DMS153 (cell line): ENCODE measurements around the gene RIMBP2.
"Not testable (repeated sequence)": the region's sequence is repeated elsewhere in the genome, so short reads cannot be mapped to it uniquely, and the experiment has no call there.

Experiments
- DNase-seq: peaks from one replicate; lab custom pipeline; 2025; lab: John Stamatoyannopoulos, UW

Gene RIMBP2

GRCh38 chr12:130715998-130716968 lies at the start of gene RIMBP2:
TSS of gene RIMBP2 (minus strand) at chr12:130716299. CDS start at chr12:130479013, 237,286 bp downstream.
- peak; percentile 85 for DNase-seq

GRCh38 chr12:130765186-130765659 lies 49.1 kb upstream of the RIMBP2 start:
- no peak for DNase-seq

GRCh38 chr12:130764475-130765185 lies 48.5 kb upstream of the RIMBP2 start:
- DNase-seq: no peak

GRCh38 chr12:130764073-130764472 lies 48.0 kb upstream of the RIMBP2 start:
- no peak for DNase-seq

- no peak for DNase-seq
Observed at GRCh38 chr12:130762319-130762675, 46.2 kb upstream of the RIMBP2 start.

GRCh38 chr12:130761537-130762318 lies 45.6 kb upstream of the RIMBP2 start:
- peak; percentile 50 for DNase-seq

GRCh38 chr12:130754234-130754901 lies 38.3 kb upstream of the RIMBP2 start:
- no peak for DNase-seq

- no peak for DNase-seq
Observed at GRCh38 chr12:130752692-130753230, 36.7 kb upstream of the RIMBP2 start.

- not testable (repeated sequence) for DNase-seq
Observed at GRCh38 chr12:130752037-130752436, 35.9 kb upstream of the RIMBP2 start.

- DNase-seq: no peak
Observed at GRCh38 chr12:130748786-130749185, 32.7 kb upstream of the RIMBP2 start.

- DNase-seq: peak; percentile 65
Observed at GRCh38 chr12:130747867-130748740, 32.0 kb upstream of the RIMBP2 start.

GRCh38 chr12:130746546-130746945 lies 30.4 kb upstream of the RIMBP2 start:
- DNase-seq: no peak

GRCh38 chr12:130745921-130746320 lies 29.8 kb upstream of the RIMBP2 start:
- no peak for DNase-seq

GRCh38 chr12:130744274-130744673 lies 28.2 kb upstream of the RIMBP2 start:
- no peak for DNase-seq

GRCh38 chr12:130743606-130744005 lies 27.5 kb upstream of the RIMBP2 start:
- DNase-seq: no peak

GRCh38 chr12:130743176-130743575 lies 27.1 kb upstream of the RIMBP2 start:
- DNase-seq: no peak

- DNase-seq: no peak
Observed at GRCh38 chr12:130742716-130743115, 26.6 kb upstream of the RIMBP2 start.

GRCh38 chr12:130742112-130742511 lies 26.0 kb upstream of the RIMBP2 start:
- no peak for DNase-seq

- no peak for DNase-seq
Observed at GRCh38 chr12:130739571-130739970, 23.5 kb upstream of the RIMBP2 start.

GRCh38 chr12:130738403-130738802 lies 22.3 kb upstream of the RIMBP2 start:
- DNase-seq: not testable (repeated sequence)
